ENCODE data around the gene LRRK1.

GRCh38 chr15:100880139-100880896 lies 38.8 kb upstream of the LRRK1 start:
- TF ChIP-seq EZH2 (IDR thresholded peaks at IDR 0.05) (no peak), POLR2AphosphoS5 (IDR thresholded peaks at IDR 0.05; ENCODE audit: borderline replicate concordance, low read depth, low read length) (no peak), FOXP2 (optimal IDR thresholded peaks at IDR 0.05; ENCODE audit: control extremely low read depth, extremely low read length, insufficient read depth) (no peak)

Data from SK-N-MC (cell line).